AG09309 (cell line): ENCODE results near the gene COL17A1.

Experiments used
- DNase-seq: peaks from one replicate; pipeline ENCODE4 v3.0.0-alpha.2; 2010; ENCODE audit warnings: low read depth
- H3K4me3 ChIP-seq: 2 replicates; pipeline ENCODE4 v1.5.1; 2011; ENCODE audit warnings: mild to moderate bottlenecking, low read depth, low read length, moderate library complexity; ENCODE audit not compliant: control insufficient read depth
- CTCF ChIP-seq: IDR thresholded peaks from 2 replicates; pipeline ENCODE4 v1.5.1; 2011; ENCODE audit warnings: mild to moderate bottlenecking, low read depth, low read length, inconsistent platforms; ENCODE audit not compliant: insufficient read depth, control insufficient read depth; ENCODE audit errors: missing control alignments

COL17A1 gene

GRCh38 chr10:104032144-104032775 lies 53.4 kb downstream of the COL17A1 start:
- no peak for DNase-seq
- no peak overlapping the region for H3K4me3 ChIP-seq
- TF ChIP-seq CTCF: no peak

GRCh38 chr10:104031631-104032030 lies 54.0 kb downstream of the COL17A1 start:
- H3K4me3 ChIP-seq: no peak overlapping the region
- TF ChIP-seq CTCF: no peak
- no peak for DNase-seq

- TF ChIP-seq CTCF: no peak
- no peak overlapping the region for H3K4me3 ChIP-seq
- DNase-seq: no peak
Observed at GRCh38 chr10:104029521-104029860, 56.2 kb downstream of the COL17A1 start.

GRCh38 chr10:104028823-104029520 lies 56.7 kb downstream of the COL17A1 start:
- no peak overlapping the region for H3K4me3 ChIP-seq

GRCh38 chr10:104028146-104028545 lies 57.5 kb downstream of the COL17A1 start:
- DNase-seq: no peak
- peak; percentile 36 for TF ChIP-seq CTCF
- H3K4me3 ChIP-seq: no peak overlapping the region

More at GRCh38 chr10:104028823-104029520, 56.7 kb downstream of the COL17A1 start:
- no peak for DNase-seq
- TF ChIP-seq CTCF: no peak

GRCh38 chr10:104026762-104027161 lies 58.9 kb downstream of the COL17A1 start:
- TF ChIP-seq CTCF: no peak
- no peak overlapping the region for H3K4me3 ChIP-seq
- DNase-seq: no peak
